ENCODE measurements around the gene CACNA2D4.
"Not testable (repeated sequence)": the region's sequence is repeated elsewhere in the genome, so short reads cannot be mapped to it uniquely, and the experiment has no call there.

The CACNA2D4 gene

DNA sequence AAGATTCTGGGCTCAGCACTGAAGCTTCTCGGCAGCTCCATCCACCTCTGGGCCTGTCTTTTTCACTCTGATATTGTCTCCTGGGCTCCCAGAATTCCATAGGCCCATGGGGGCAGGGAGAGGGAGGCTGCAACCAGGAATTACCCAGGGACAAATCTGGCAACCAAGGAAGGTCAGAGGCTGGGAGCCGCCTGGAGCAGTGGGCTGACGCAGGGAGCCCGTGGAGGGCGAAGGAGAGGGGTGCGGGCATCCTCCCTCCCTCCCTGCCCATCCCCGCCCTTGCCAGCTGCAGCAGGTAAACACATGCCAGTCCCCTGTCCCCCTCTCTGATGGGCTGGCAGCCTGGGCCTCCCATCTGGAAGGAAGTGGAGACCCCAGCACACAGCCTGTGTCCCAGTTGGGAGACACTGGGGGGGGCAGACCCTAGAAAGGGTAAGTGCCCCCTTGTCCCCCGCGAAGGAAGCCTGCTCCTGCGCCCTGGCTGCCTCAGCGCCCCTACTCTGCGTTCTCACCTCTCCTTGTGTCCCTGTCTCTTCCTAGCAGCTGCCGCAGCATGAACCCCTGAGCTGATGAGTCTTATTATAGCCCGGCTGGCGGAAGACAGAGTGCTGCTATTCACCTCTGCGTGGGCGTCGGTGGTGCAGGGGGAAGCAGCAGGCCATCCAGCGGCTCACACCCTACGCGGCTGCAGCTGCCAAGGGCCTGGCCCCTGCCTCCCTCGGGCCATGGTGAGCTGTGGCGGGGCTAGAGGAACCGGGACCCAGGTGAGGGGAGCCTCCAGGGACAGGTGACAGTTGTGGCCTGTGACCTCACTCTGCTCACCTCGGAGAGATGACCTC, 91.4 kb downstream of the CACNA2D4 start:
- no peak overlapping the region for H3K4me3 ChIP-seq (ENCODE audit: low read depth, low read length)
- DNase-seq (ENCODE audit: low read depth) = no peak

DNA sequence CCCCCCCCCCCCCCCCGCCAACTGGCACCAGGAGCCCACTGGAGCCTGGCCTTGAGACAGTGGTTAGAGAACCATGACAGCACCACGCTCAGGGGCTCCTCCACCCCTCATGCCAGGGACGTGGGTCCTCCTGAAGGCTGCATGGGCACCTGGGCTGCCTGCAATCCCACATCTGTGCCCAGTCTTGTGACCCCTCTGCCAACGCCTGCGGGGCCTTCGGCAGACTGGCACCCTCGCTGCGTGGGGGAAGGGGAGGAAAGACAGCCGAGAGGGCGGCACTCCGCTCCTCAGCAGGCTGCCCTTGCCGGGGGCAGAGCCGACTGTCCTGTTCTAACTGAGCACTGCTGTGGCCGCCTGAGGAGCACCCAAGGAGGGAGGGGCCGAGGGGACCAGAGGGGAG, 92.1 kb downstream of the CACNA2D4 start:
- H3K4me3 ChIP-seq (ENCODE audit: low read depth, low read length) = no peak overlapping the region

DNA sequence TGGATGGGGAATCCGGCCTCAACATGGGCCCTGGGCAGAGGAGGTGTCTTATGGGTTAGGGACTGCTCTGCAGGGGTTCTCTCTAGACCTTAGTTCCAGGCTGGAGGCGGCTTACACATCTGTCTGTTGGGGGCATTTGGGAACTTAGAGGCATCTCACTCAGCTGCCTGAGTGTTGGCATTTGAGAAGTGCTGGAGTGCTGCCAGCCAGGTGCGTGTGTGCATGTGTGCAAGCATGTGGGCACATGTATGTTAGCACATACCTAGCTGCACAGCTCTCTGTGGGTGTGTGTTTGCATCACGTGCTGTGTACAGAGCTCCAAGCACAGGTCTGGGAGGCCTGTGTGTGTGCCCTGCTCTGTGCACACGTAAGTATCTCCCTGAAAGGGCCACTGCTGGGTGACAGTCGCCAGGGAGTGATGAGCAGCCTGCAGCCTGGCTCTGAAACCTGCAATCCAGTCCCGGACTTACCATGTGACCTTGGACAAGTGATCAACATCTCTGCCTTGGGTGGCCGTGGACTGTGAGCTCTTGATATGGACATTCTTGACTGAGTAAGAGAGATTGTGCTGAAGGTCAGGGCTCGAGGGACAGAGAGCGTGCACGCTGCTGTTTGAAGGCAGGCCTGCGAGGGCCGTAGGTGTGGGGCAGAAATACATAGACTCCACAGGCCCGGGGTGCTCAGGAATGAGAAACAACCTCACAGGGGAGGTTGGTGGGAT, 92.9 kb downstream of the CACNA2D4 start:
- H3K4me3 ChIP-seq (ENCODE audit: low read depth, low read length) = no peak overlapping the region
- DNase-seq (ENCODE audit: low read depth) = no peak

More for the DNA sequence above, 92.1 kb downstream of the CACNA2D4 start:
- DNase-seq (ENCODE audit: low read depth) = no peak

DNA sequence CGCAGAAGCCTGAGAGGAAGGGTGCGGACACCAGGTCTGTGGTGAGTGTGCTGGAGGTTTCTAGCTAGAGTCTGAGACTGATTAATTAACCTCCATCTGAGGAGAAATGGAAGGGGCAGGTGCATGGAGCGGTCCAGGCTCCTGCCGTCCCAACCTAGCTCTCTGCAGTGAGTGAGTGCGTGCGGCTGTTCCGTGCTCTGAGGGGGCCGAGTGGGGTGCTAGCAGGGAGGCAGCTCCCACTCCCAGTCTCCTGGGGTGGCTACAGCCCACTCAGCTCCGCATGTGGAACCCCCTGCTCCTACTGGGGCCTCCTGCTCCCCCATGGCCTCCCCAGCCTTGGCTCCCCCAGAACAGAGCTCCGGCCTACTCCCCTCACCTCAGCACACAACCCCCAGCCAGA, 95.2 kb downstream of the CACNA2D4 start:
- no peak for DNase-seq (ENCODE audit: low read depth)

DNA sequence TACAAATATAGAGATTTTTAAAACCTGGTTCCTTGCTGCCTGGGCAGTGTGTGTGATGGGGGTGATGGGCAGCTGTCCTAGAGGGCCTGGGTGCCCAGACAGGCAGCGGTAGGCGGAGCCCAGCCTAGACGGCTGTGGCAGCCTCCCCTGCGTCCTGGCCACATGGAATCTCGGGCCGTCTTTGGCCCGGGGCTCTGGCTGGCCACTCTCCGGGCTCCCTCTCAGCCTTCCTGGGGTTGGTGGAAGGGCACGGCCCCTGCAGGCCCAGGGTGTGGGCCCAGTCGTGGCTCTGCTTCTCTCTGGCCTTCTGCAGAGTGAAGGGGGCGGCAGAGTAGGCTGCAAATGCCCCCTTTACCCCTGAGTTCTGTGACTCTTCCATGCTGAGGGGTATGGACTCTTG, 95.8 kb downstream of the CACNA2D4 start:
- no peak for DNase-seq (ENCODE audit: low read depth)

More for the DNA sequence above, 95.2 kb downstream of the CACNA2D4 start:
- no peak overlapping the region for H3K4me3 ChIP-seq (ENCODE audit: low read depth, low read length)

DNA sequence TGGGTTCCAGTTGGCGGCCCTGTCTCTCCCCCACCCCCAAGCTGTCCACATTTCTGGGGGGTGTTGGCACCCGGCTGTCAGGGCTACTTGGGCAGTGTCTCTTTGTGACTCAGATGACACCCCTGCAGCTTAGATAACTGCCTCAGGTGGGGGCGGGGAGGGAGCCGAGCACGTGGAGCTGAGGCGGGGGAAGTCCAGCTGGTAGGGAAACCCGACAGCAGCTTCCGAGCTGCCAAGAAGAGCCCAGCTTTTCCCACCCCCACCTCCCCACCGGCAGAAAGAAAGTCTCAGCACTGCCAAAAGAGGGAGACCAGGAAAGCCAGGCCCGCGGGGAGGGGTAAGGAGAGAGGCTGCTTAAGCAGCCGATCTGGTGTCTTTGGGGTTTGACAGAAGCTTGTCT, 96.6 kb downstream of the CACNA2D4 start:
- no peak for DNase-seq (ENCODE audit: low read depth)
- H3K4me3 ChIP-seq (ENCODE audit: low read depth, low read length) = no peak overlapping the region

More for the DNA sequence above, 95.8 kb downstream of the CACNA2D4 start:
- no peak overlapping the region for H3K4me3 ChIP-seq (ENCODE audit: low read depth, low read length)

DNA sequence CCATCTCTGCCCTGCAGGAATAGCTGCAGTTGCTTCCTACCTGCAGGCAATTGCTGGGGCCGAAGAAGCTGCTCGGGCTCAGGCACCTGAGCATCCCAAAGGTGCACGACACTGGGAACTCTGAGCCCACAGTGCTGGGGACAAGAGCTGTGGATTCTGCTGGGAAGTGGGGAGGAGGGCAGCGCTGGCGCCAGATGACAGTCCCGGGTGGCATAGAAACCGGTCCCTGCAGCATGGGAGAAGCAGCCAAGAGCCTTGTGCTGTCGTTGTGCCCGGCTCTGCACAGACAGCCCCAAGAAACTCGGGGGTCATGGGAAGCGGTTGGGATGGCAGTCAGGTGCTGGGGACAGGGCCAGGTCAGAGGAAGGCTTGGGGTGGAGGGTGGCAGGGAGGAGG, 97.6 kb downstream of the CACNA2D4 start:
- H3K4me3 ChIP-seq (ENCODE audit: low read depth, low read length) = no peak overlapping the region
- no peak for DNase-seq (ENCODE audit: low read depth)

DNA sequence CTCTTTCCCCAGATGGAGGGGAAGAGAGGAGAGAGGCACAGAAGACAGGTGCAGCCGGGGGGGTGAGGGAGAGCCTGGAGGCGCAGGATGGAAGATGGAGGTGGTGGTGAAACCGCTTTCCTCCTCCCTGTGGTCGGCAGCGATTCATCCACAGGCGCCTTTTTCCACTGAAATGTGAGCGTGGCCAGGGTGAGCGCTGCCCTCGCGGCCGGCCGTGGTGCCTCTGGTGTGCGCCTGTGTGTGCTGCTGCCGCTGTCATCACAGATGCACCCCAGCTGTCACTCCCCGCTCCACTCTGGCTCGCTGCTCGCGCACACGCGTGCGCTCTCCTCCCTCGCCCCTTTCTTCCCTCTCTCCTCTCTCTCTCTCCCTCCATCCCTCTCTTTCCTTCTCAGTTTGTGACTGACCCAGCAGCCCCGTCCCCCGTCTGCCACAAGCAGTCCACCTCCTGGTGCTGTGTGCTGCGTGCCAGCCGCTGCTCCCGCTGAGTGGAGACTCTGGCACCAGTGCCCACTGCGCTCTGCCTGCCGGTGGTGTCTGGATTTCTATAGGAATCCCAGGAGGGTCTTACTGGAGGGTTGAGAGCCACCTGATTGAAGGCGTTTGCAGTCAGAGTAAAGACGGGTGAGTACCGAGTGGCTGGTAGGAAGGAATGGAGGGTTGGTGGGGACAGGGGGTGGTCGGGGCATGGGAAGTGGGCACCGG, 98.1 kb downstream of the CACNA2D4 start, which contains the start of gene LRTM2:
Gene LRTM2, plus strand, starts transcription at position 375 of the 705 bp plus-strand sequence. CDS start 7,584 bp downstream, outside the sequence.
- no peak within 1 kb of the TSS for H3K4me3 ChIP-seq (ENCODE audit: low read depth, low read length)
- DNase-seq (ENCODE audit: low read depth) = no peak

DNA sequence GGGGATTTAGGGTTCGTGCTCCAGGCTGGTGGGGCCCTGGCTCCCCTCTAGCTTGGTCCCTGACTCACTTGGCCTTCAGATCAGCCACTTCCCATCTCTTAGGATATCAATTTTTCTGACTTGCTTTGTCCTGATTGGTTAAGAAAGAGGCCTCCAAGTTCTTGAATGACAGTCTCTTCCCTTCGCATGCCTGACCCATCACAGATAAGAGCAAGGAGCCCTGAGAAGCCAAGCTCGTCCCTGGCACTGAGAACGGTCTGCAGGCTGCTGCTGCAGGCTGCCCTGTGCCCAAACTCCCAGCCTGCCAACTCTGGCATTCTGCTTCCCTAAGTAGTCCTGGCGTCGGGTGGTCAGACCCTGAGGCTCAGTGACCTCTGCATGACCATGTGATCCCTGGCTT, 98.9 kb downstream of the CACNA2D4 start:
- no peak for DNase-seq (ENCODE audit: low read depth)
- no peak overlapping the region for H3K4me3 ChIP-seq (ENCODE audit: low read depth, low read length)

DNA sequence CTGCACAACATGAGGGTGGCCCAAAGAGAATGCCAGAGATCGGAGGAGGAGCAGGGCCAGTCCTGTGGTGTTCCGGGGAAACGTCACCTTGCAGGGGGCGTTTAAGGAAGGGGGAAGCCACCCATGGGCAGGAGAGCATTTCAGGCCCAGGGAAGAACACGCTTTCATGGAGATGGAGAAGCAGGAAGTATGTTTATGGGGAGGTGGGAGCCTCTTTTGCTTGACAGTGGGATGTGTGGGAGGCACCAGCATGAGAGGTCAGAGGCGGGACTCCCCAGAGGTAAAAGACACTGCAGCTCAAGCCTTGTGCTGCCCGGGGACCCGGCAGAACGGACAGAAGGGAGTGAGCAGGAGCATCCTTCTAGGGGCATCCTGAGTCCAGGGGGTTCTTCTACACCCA, 99.4 kb downstream of the CACNA2D4 start:
- H3K4me3 ChIP-seq (ENCODE audit: low read depth, low read length) = no peak overlapping the region
- no peak for DNase-seq (ENCODE audit: low read depth)

DNA sequence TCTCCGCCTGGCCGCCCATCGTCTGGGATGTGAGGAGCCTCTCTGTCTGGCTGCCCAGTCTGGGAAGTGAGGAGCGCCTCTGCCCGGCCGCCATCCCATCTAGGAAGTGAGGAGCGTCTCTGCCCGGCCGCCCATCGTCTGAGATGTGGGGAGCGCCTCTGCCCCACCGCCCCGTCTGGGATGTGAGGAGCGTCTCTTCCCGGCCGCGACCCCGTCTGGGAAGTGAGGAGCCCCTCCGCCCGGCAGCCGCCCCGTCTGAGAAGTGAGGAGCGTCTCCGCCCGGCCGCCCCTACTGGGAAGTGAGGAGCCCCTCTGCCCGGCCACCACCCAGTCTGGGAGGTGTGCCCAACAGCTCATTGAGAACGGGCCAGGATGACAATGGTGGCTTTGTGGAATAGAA, 100.5 kb downstream of the CACNA2D4 start:
- H3K4me3 ChIP-seq (ENCODE audit: low read depth, low read length); DNase-seq (ENCODE audit: low read depth): not testable (repeated sequence)

DNA sequence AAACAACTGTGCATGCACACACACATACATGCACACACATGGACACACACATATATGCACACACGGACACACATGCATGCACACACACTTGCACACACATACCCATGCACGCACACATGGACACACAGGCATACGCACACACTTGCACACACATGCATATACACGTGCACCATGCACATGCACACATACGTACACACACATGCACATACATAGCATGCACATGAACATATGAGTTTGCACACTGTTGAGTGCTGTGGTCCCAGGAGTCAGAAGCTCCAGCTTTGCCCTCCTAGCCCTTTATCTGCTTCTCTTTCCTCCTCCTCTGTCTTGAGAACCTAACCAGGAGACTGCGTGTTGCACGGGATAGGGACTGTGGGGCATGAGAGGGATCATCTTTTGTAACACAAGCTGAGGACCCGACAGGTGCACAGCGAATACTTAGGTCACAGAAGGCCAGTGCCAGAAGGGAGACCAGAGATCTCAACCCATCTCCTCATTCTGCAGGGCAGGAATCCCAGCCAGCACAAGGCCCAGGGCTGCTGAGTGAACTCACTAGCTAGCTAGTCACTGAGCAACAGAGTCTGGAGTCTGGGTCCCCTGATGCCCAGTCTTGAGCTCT, 101.6 kb downstream of the CACNA2D4 start:
- H3K4me3 ChIP-seq (ENCODE audit: low read depth, low read length) = no peak overlapping the region
- no peak for DNase-seq (ENCODE audit: low read depth)

DNA sequence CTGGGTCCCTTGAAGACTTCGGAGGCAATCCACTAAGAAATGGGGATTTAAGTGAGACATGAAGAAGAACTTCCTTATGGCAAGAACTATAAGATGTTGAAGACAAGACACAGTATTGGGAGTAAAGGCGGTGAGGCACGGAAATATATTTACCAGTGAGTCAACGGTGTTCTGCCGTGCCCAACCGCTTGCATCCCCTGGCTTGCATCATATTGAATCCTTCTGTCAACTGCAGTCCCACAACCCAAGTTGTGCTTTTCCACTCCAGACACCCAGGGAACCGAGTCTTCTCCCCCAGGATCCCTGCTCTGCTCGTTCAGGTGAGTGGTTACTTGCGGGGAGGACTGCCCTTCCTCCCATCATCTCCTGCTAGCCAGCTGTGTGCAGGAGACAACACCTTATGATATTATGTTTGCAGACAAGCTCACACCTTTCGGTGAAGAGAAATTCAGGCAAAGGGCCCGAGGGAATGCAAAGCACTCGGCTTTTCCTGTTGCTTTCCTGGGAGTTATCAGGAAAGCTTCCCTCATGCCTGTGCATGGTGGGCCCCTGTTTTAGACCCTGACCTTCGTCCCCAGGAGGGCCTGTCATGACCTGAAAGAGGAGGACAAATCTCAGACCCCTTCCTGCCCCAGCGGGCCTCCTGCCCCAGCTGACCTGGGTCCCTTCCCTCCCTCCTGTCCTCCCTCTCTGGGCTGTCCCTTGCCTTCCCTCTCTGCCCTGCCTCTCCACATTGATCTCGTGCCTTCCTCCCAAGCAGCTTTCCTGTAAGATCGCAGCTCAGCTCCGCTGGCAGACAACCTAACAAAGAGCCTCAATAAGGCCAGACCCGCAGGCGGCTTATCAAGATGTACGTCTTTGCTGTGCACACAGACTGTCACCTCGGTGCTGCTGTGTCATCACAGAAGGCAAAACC, 102.4 kb downstream of the CACNA2D4 start:
- DNase-seq (ENCODE audit: low read depth) = no peak
- no peak overlapping the region for H3K4me3 ChIP-seq (ENCODE audit: low read depth, low read length)

DNA sequence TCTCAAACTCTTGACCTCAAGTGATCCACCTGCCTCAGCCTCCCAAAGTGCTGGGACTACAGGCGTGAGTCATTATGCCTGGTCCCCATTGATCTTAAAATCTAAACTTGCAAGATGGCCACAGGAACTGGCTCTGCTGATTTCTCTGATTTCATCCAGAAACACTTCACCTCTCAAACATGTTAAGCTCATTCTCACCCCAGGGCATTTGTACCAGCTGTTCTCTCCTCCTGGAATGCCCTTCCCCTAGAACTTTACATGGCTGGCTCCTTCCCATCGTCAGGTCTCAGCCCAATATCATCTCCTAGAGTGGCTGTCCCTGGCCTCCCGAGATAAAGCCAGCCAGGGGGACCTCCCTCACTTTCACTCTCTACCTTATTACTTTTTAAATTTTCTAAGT, 103.3 kb downstream of the CACNA2D4 start:
- no peak overlapping the region for H3K4me3 ChIP-seq (ENCODE audit: low read depth, low read length)

DNA sequence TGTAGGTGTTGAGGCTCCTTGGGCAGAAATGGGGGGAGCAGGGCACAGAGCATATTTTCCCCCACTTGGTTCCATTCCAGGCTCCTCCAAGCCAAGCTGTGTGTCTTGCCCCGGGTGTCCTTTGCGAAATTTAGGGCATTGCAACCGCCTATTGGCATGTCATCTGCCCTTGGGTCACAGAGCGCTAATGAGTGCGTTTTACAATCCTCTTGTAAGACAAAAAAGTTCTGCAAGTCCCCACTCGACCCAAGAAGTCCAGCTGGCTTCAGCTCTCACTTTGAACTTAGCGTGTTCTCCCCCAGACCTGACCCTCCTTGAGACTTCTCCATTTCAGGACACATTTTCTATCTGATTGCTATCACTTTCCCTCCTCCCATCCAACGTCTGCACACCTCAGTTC, 104.2 kb downstream of the CACNA2D4 start:
- DNase-seq (ENCODE audit: low read depth) = no peak
- no peak overlapping the region for H3K4me3 ChIP-seq (ENCODE audit: low read depth, low read length)

More for the DNA sequence above, 103.3 kb downstream of the CACNA2D4 start:
- no peak for DNase-seq (ENCODE audit: low read depth)

DNA sequence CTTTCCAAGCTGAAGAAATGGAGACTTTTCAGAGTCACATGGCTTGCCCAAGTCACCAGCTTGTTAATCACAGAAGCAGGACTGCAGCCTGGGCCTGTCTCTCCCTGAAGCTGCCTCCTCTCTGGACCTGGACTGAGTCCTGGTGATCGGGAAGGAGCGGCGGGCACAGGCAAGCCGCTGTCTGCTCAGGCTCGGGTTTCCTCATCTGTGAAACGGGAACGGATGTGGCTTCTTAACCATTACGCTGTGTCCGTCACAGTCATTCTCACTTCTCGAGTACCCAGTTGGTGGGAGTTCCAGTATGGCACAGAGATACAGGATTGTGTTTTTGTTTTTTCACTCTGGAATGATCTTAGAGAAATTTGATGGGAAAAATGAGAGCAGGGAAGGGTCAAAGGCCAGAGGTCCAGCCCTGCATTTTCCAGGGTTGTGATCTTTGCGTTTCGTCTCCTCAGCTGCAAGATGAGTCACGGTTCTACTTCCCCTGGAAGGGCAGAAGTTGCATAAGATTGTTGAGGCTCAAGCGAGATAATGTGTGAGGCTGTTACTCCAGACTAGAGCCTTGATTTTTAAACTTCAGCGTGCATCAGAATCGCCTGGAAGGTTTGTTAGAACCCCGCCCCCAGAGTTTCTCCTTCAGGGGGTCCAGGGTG, 105.7 kb downstream of the CACNA2D4 start:
- no peak overlapping the region for H3K4me3 ChIP-seq (ENCODE audit: low read depth, low read length)
- DNase-seq (ENCODE audit: low read depth) = no peak

DNA sequence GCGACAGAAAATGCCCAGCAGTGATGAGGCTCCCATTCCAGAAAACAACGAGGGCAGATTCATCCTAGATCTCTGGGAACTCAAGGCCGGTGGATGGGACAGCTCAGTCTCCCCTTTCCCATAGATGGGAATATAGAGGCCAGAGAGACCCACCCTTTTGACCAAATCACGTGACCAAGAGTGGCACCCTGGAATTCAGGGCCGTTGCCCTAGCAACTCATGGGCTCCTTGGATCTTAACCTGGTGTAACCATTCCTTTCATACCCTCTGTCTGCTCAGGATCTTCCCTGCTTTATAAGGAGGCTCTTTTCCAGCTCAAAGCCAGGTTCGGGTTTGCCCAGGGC, 106.5 kb downstream of the CACNA2D4 start:
- H3K4me3 ChIP-seq (ENCODE audit: low read depth, low read length) = no peak overlapping the region
- DNase-seq (ENCODE audit: low read depth) = no peak

DNA sequence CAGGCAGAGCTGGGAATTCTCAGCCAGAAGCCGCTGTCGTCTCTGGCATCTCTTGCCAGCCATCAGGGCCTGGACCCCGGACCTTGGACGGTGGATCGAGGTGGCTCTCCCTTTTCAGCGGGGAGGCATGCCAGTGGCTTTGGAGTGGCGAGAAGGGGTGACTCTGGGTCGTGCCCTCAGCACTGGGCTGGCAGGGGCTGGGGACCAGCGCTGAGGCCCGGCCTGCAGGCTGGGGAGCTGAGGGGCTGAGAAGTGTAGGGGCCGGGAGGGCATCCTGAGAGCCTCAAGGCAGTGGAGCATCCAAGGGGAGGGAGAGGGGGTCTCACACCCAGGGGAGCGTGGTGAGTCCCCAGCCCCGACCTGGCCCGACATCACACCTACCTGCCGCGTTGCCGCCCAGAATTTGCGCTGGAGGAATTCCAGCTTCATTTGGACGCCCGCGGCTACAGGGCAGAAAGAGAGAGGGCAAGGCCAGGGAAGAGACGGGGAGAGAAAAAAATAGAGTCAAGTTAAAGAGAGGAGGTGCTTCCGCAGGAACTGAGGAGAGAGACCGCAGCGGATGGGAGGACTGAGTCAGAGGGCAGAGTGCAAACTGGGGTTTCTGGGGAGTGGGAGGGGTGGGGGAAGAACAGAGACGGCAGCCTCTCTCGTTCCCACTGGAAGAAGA, 107.0 kb downstream of the CACNA2D4 start:
- no peak overlapping the region for H3K4me3 ChIP-seq (ENCODE audit: low read depth, low read length)
- no peak for DNase-seq (ENCODE audit: low read depth)

Measured in skeletal muscle cell (primary cell).